ENCODE data around the gene ANKRD22.
"Not testable (repeated sequence)": the region's sequence is repeated elsewhere in the genome, so short reads cannot be mapped to it uniquely, and the experiment has no call there.

ANKRD22 gene

DNA sequence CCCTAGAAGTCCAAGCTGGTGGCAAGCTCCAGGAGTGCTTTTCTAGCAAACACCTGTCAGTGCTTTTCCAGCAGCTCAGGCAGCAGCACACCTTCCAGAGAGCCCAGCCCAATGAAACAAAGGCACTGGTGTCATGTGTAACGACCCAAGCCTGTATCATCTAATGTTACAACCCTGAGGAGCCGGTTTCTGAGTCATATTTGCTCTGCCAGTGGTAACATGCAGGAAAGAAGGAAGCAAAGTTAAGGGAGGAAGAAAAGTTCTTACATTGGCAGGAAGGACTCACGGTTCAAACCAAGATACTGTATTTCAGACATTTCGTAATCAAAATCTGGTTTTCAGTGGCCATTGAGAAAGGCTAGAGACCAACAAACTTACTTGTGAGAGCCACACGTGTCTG lies at the start of gene ANKRD22:
ANKRD22 (minus strand) TSS at position 139 of the 400 bp plus-strand sequence. CDS start 237 bp downstream, outside the sequence.
- H3K4me3 ChIP-seq (ENCODE audit: low read depth, low read length), result no peak within 1 kb of the TSS

DNA sequence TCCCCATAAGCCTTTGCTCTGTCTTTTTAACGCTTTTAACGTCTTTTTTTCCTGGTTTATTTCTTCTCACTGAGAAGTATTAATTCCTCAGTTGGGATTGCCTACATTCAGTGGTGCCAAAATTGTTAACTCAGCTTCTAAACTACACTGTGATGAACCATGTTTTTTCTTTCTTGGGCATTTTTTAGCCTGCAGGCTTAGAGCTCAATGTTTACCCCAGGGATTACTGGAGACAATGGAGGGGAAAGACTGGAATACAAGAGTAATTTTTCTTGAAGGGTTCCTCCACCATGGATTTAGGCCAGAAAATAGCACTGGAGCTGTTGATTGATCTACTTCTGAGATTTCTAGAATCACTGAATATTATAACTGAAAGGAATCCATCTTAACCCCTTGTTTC lies 48.2 kb upstream of the ANKRD22 start:
- no peak overlapping the region for H3K4me3 ChIP-seq (ENCODE audit: low read depth, low read length)

- H3K4me3 ChIP-seq (ENCODE audit: low read depth, low read length), result no peak overlapping the region
Measured at GRCh38 chr10:88898727-88899126, 47.1 kb upstream of the ANKRD22 start.

GRCh38 chr10:88896994-88897853 lies 45.6 kb upstream of the ANKRD22 start:
- no peak overlapping the region for H3K4me3 ChIP-seq (ENCODE audit: low read depth, low read length)

DNA sequence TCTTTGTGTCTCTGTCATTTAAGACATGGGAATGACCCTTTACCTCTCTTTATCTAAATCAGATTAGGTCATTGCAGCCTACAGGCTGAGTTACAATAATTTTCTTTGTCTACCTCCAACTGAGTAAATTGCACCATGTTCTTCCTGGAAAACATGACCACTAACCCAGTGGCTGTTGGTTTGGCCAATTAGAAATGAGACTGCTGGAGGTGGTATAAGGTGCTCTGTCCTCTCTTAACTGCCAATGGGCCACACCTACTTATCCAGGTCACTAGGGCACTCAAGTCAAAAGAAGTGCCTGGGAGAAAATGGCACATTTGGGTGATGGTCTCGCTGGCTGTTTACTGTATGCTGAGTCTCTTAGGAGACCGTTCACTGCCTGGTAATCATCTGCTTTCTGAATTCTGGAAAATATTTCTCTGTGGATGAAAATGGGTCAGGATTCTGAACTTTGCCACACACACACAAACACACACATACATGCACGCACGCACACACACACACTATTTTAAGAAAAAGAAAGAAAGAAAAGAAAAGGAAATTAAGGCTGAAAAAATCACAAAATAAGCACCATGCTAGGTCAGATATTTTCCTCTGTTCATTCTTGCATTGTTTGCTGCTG lies 44.8 kb upstream of the ANKRD22 start:
- no peak overlapping the region for H3K4me3 ChIP-seq (ENCODE audit: low read depth, low read length)

DNA sequence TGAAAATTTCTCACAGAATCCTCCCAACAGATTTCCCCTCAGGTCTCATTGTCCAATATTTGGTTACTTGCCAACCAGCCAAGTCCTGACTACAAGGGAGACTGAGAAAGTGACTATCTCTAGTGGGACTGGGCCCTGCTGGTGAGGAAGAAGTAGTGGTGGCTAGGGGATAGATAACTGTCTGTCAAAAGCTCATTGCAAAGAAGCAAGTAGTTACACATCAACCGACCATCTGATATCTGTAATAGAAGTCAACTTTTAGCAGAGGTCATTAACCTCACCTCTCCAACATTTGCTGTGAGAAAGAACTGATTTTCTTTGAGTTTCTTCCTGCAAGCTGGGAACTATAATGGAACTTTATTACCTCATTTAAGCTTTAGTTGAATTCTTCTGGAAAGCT lies 43.6 kb upstream of the ANKRD22 start:
- H3K4me3 ChIP-seq (ENCODE audit: low read depth, low read length), result no peak overlapping the region

DNA sequence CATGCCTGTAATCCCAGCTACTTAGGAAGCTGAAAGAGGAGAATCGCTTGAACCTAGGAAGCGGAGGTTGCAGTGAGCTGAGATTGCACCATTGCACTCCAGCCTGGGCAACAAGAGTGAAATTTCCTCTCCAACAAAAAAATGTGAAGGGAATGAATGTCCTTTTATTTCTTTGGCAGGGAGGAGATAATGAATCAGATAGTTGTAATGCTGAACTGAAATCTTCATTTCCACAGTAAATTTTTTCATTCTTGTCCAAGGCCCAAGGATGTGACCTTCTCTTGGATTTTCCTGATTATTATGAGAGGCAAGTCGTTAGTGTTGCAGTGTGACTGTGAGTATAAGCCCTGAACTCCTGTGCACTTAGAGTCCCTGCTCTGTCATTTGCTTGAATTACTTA lies 42.0 kb upstream of the ANKRD22 start:
- H3K4me3 ChIP-seq (ENCODE audit: low read depth, low read length), result no peak overlapping the region

DNA sequence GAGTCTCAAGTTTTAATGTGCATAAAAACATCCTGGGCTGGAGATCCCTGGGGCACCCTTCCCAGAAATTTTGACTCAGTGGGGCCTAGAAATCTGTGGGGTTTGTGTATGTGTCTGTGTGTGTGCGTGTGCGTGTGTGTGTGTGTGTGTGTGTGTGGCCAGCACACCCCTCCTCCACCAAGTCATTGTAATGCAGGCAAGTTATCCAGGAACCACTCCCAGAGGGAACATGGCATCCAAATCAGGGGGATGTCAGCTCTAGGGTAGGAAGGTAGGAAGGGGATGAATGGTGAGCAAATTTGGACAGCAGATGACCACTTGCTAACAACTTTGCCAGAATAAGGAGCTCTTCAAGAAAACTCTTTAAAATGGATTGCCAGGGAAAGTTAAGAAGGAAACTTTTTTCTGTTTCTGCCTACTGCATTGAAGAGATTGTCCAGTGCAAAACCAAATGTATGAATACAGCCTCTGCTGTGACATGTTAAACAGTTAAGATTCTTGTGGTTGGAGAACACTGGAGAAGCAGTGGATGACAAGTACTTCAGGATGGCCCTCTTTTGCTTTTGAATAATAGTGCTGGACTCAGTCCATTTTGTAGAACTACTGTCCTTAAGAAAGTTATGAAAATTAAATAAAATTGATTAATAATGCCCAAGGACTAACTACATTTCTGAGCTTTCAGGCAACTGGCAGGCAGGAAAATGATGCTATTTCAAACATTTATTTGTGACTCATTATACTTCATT lies 40.8 kb upstream of the ANKRD22 start:
- H3K4me3 ChIP-seq (ENCODE audit: low read depth, low read length), result no peak overlapping the region

- no peak overlapping the region for H3K4me3 ChIP-seq (ENCODE audit: low read depth, low read length)
Measured at GRCh38 chr10:88890681-88891381, 39.2 kb upstream of the ANKRD22 start.

- no peak overlapping the region for H3K4me3 ChIP-seq (ENCODE audit: low read depth, low read length)
Measured at GRCh38 chr10:88889559-88890337, 38.1 kb upstream of the ANKRD22 start.

DNA sequence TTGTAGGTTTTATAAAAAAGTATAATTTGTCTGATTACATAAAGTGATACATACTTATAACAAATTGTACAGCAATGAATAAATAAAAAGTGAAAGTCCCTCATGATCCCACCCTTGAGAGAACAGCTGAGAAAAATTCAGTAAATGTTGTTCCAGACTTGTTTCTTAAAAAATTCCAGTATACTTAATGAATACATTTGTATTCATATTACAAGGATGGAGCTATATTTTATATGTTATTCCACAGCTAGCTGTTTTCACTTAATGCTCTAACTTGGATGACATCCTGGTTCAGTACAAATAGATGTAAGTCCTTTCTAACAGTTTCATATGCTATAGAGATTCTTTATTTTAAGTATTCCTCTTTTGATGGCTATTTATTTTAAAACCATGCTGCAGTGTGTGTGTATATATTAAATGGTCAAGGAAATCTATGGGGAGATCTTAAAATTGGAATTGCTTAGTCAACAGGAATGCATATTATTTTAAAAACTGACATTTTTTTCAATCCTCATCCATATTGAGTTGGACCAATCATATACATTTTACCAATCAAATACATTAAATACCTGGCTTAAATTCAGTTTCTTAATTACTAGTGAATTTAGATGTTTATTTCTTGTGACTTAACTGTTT lies 37.3 kb upstream of the ANKRD22 start:
- H3K4me3 ChIP-seq (ENCODE audit: low read depth, low read length), result no peak overlapping the region

GRCh38 chr10:88886557-88886956 lies 34.9 kb upstream of the ANKRD22 start:
- no peak overlapping the region for H3K4me3 ChIP-seq (ENCODE audit: low read depth, low read length)

DNA sequence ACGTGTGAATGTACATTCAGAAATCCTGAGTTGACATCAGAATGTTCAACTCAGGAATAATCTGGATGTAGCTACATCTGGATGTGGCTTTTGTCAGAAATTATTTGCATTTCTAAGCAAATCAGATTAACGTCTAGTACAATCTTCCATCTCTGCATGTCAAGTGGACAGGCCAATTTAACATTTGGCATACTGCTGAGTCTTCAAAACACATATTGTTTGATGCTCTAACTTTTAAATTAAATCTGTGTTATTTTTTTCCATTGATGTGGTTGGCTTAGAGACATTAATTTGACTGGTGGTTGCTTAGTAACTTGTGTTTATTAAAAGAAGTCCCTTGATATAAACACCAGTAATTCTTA lies 31.8 kb upstream of the ANKRD22 start:
- no peak overlapping the region for H3K4me3 ChIP-seq (ENCODE audit: low read depth, low read length)

DNA sequence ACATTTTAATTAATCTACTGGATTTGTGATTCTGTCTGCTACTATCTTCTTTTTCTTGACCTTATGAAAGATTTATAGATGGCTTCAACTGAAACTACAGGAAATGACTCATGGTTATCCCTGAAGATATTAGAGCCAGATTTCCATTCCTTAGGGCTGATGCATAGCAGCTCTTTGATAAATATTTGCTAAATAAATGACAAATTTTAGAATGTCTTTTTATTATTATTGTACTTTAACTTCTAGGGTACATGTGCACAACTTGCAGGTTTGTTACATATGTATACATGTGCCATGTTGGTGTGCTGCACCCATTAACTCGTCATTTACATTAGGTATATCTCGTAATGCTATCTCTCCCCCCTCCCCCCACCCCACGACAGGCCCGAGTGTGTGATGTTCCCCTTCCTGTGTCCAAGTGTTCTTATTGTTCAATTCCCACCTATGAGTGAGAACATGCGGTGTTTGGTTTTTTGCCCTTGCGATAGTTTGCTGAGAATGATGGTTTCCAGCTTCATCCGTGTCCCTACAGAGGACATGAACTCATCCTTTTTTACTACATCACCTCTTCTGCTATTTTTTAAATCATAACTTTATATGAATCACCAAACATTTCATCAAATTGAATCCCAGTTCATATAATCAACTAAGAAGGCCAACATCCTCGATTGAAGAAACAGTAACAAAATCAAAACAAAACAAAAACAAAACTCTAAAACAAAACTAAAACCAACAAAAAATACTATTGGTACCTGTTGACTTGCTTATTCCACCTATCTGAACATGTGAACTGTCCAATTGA lies 31.2 kb upstream of the ANKRD22 start:
- H3K4me3 ChIP-seq (ENCODE audit: low read depth, low read length), result not testable (repeated sequence)

GRCh38 chr10:88881922-88882645 lies 30.4 kb upstream of the ANKRD22 start:
- H3K4me3 ChIP-seq (ENCODE audit: low read depth, low read length), result no peak overlapping the region

GRCh38 chr10:88881320-88881719 lies 29.7 kb upstream of the ANKRD22 start:
- H3K4me3 ChIP-seq (ENCODE audit: low read depth, low read length), result peak overlapping the region; percentile 77

GRCh38 chr10:88880282-88881076 lies 28.8 kb upstream of the ANKRD22 start:
- H3K4me3 ChIP-seq (ENCODE audit: low read depth, low read length), result peak overlapping the region; percentile 77

Data from iPS-11a (cell line).